OCI-LY7 (cell line): ENCODE results near the gene MAGEA3.

Experiments
- CTCF ChIP-seq: fragments of 200-600 bp; sonication (generic); conservative IDR thresholded peaks from 2 replicates; pipeline ENCODE4 v1.5.1; 2014; ENCODE audit warnings: mild to moderate bottlenecking, antibody characterized with exemption, low read length, moderate library complexity, mixed read lengths
- EZH2phosphoT487 ChIP-seq: fragments of 200-600 bp; sonication (generic); IDR thresholded peaks from 2 replicates; pipeline ENCODE4 v1.6.1; 2018; ENCODE audit warnings: low read depth, borderline replicate concordance, mild to moderate bottlenecking, mixed run types, antibody characterized with exemption, low read length, moderate library complexity, mixed read lengths

- no peak for TF ChIP-seq EZH2phosphoT487
- no peak for TF ChIP-seq CTCF
Measured at GRCh38 chrX:152735101-152735500, 36.5 kb downstream of the MAGEA3 start.
